ENCODE data around the gene LRRC4C. TPM values are rescaled to one million over a fixed set of nuclear protein-coding genes. Genes with fewer than 3 reads are reported as not detected.

The LRRC4C gene
- total RNA-seq, 1 experiment from 2014 or later = not detected

GRCh38 chr11:40293655-40294348, 1165.7 kb downstream of the LRRC4C start:
- POLR2A ChIA-PET = interaction anchor here (0.6 to 0.9 kb wide), 2 partner anchors 11 to 171 kb away, joined by 4 to 5 read pairs; no protein-coding TSS in a partner anchor
- peak overlapping the region; percentile 0 for H3K27ac Mint-ChIP-seq (ENCODE audit: low read depth, unreplicated experiment)
- peaks cover 9% of the 10 kb centered on the region for H3K4me1 Mint-ChIP-seq (ENCODE audit: insufficient read depth, unreplicated experiment)
- no TSS peak for BruUV-seq (replicated peaks)
- H3K9me3 Mint-ChIP-seq (ENCODE audit: unreplicated experiment) = no peaks in the 10 kb centered on the region
- peak; percentile 83 for TF ChIP-seq CTCF (IDR thresholded peaks at IDR 0.05; ENCODE audit: unreplicated experiment)
- intact Hi-C loops (cut with micrococcal nuclease) = loop anchor here (1.0 to 5.0 kb wide), 2 partner anchors 165 to 917 kb away; no protein-coding TSS in a partner anchor
- CTCF ChIA-PET = interaction anchor here (0.6 to 1.9 kb wide), 52 partner anchors 10 to 1824 kb away, joined by 3 to 9 read pairs (median 3); no protein-coding TSS in a partner anchor
- H3K27me3 Mint-ChIP-seq (ENCODE audit: insufficient read depth, unreplicated experiment) = no peaks in the 10 kb centered on the region
- H3K4me3 Mint-ChIP-seq (ENCODE audit: unreplicated experiment) = peak overlapping the region; percentile 78
- H3K36me3 Mint-ChIP-seq (ENCODE audit: insufficient read depth, unreplicated experiment) = no peaks in the 10 kb centered on the region
- DNase-seq (ENCODE audit: unreplicated experiment) = peak; percentile 80

- intact Hi-C loops (cut with micrococcal nuclease) = loop anchor here (5.0 kb wide), 1 partner anchor 916 kb away; no protein-coding TSS in a partner anchor
- Mint-ChIP-seq H3K9me3 (ENCODE audit: unreplicated experiment) (no peaks in the 10 kb centered on the region), H3K36me3 (ENCODE audit: insufficient read depth, unreplicated experiment) (no peaks in the 10 kb centered on the region), H3K4me3 (ENCODE audit: unreplicated experiment) (peak overlapping the region; percentile 78), H3K27ac (ENCODE audit: low read depth, unreplicated experiment) (no peak overlapping the region), H3K27me3 (ENCODE audit: insufficient read depth, unreplicated experiment) (no peaks in the 10 kb centered on the region), H3K4me1 (ENCODE audit: insufficient read depth, unreplicated experiment) (peaks cover 9% of the 10 kb centered on the region)
- TF ChIP-seq CTCF (IDR thresholded peaks at IDR 0.05; ENCODE audit: unreplicated experiment) = no peak
- DNase-seq (ENCODE audit: unreplicated experiment) = no peak
- POLR2A ChIA-PET = interaction anchor here (0.6 kb wide), 1 partner anchor 170 kb away, joined by 4 read pairs; no protein-coding TSS in a partner anchor
- BruUV-seq (replicated peaks) = no TSS peak
- CTCF ChIA-PET = interaction anchor here (0.6 to 1.9 kb wide), 16 partner anchors 12 to 906 kb away, joined by 3 to 8 read pairs (median 4); no protein-coding TSS in a partner anchor
These were observed 1166.5 kb downstream of the LRRC4C start for GRCh38 chr11:40292721-40293508.

DNA sequence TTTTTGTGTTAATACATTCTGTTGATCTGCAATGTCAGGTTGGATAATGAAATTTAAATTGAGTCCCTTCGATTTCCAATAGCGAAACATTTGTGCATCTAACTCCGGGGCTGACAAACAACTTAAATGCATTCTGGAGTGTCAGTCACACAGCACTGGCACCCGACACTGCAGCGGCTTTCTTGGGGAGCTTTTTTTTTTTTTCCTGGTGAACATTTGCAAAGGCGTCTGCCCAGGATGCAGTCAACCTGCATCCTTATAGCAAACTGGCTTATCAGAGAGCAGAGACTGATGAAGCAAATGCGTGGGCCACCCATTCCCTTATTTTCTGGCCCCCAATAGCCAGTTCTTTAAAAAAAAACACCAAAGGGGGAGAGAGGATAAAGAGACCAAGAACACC, 1167.7 kb downstream of the LRRC4C start:
- no peaks in the 10 kb centered on the region for H3K27me3 Mint-ChIP-seq (ENCODE audit: insufficient read depth, unreplicated experiment)
- no peak overlapping the region for H3K27ac Mint-ChIP-seq (ENCODE audit: low read depth, unreplicated experiment)
- no TSS peak for BruUV-seq (replicated peaks)
- POLR2A ChIA-PET = no interaction called here
- CTCF ChIA-PET = interaction anchor here (1.1 kb wide), 1 partner anchor 166 kb away, joined by 3 read pairs; no protein-coding TSS in a partner anchor
- no peak overlapping the region for H3K4me3 Mint-ChIP-seq (ENCODE audit: unreplicated experiment)
- intact Hi-C loops (cut with micrococcal nuclease) = loop anchor here (5.0 kb wide), 1 partner anchor 914 kb away; no protein-coding TSS in a partner anchor
- no peak for DNase-seq (ENCODE audit: unreplicated experiment)
- no peak for TF ChIP-seq CTCF (IDR thresholded peaks at IDR 0.05; ENCODE audit: unreplicated experiment)
- H3K36me3 Mint-ChIP-seq (ENCODE audit: insufficient read depth, unreplicated experiment) = no peaks in the 10 kb centered on the region
- no peaks in the 10 kb centered on the region for H3K9me3 Mint-ChIP-seq (ENCODE audit: unreplicated experiment)
- peaks cover 9% of the 10 kb centered on the region for H3K4me1 Mint-ChIP-seq (ENCODE audit: insufficient read depth, unreplicated experiment)

- H3K36me3 Mint-ChIP-seq (ENCODE audit: insufficient read depth, unreplicated experiment) = no peaks in the 10 kb centered on the region
- peaks cover 9% of the 10 kb centered on the region for H3K4me1 Mint-ChIP-seq (ENCODE audit: insufficient read depth, unreplicated experiment)
- intact Hi-C loops (cut with micrococcal nuclease) = loop anchor here (5.0 kb wide), 1 partner anchor 914 kb away; no protein-coding TSS in a partner anchor
- ChIA-PET POLR2A (no interaction called here), CTCF (interaction anchor here (1.1 to 1.5 kb wide), 2 partner anchors 17 to 166 kb away, joined by 3 to 6 read pairs; no protein-coding TSS in a partner anchor)
- no peaks in the 10 kb centered on the region for H3K9me3 Mint-ChIP-seq (ENCODE audit: unreplicated experiment)
- no peak overlapping the region for H3K27ac Mint-ChIP-seq (ENCODE audit: low read depth, unreplicated experiment)
- H3K27me3 Mint-ChIP-seq (ENCODE audit: insufficient read depth, unreplicated experiment) = no peaks in the 10 kb centered on the region
- TF ChIP-seq CTCF (IDR thresholded peaks at IDR 0.05; ENCODE audit: unreplicated experiment) = no peak
- H3K4me3 Mint-ChIP-seq (ENCODE audit: unreplicated experiment) = no peak overlapping the region
- no peak for DNase-seq (ENCODE audit: unreplicated experiment)
- no TSS peak for BruUV-seq (replicated peaks)
These were observed 1168.1 kb downstream of the LRRC4C start for GRCh38 chr11:40291329-40291728.

Data from MCF 10A (cell line).